ENCODE results near the gene GPR55.
"Not testable (repeated sequence)": the region's sequence is repeated elsewhere in the genome, so short reads cannot be mapped to it uniquely, and the experiment has no call there.

Gene GPR55

GRCh38 chr2:230939066-230939591 lies 14.1 kb upstream of the GPR55 start:
- Histone ChIP-seq H3K27me3 (ENCODE audit: low read depth, low read length) (no peaks in the 10 kb centered on the region), H3K27ac (ENCODE audit: low read length) (no peak overlapping the region), H3K9me3 (ENCODE audit: control insufficient read depth in 1 of 2, low read length in 2 of 2) (no peaks in the 10 kb centered on the region), H3K36me3 (ENCODE audit: control insufficient read depth in 1 of 2, insufficient read depth in 2 of 2, low read length in 2 of 2) (no peaks in the 10 kb centered on the region), H3K4me3 (ENCODE audit: low read depth in 1 of 2, low read length in 2 of 2) (no peak overlapping the region), H3K4me1 (ENCODE audit: control insufficient read depth in 1 of 2, insufficient read depth in 2 of 2, low read length in 2 of 2) (no peaks in the 10 kb centered on the region)

GRCh38 chr2:230938516-230939065 lies 13.5 kb upstream of the GPR55 start:
- Histone ChIP-seq H3K4me3 (ENCODE audit: low read depth in 1 of 2, low read length in 2 of 2) (no peak overlapping the region), H3K9me3 (ENCODE audit: control insufficient read depth in 1 of 2, low read length in 2 of 2) (no peaks in the 10 kb centered on the region), H3K27ac (ENCODE audit: low read length) (no peak overlapping the region), H3K27me3 (ENCODE audit: low read depth, low read length) (no peaks in the 10 kb centered on the region), H3K36me3 (ENCODE audit: control insufficient read depth in 1 of 2, insufficient read depth in 2 of 2, low read length in 2 of 2) (no peaks in the 10 kb centered on the region), H3K4me1 (ENCODE audit: control insufficient read depth in 1 of 2, insufficient read depth in 2 of 2, low read length in 2 of 2) (no peaks in the 10 kb centered on the region)

GRCh38 chr2:230938098-230938497 lies 13.1 kb upstream of the GPR55 start:
- H3K4me1 ChIP-seq (ENCODE audit: control insufficient read depth in 1 of 2, insufficient read depth in 2 of 2, low read length in 2 of 2), result no peaks in the 10 kb centered on the region
- no peaks in the 10 kb centered on the region for H3K36me3 ChIP-seq (ENCODE audit: control insufficient read depth in 1 of 2, insufficient read depth in 2 of 2, low read length in 2 of 2)

GRCh38 chr2:230937362-230937761 lies 12.3 kb upstream of the GPR55 start:
- H3K4me3 ChIP-seq (ENCODE audit: low read depth in 1 of 2, low read length in 2 of 2), result no peak overlapping the region
- no peak overlapping the region for H3K27ac ChIP-seq (ENCODE audit: low read length)
- H3K4me1 ChIP-seq (ENCODE audit: control insufficient read depth in 1 of 2, insufficient read depth in 2 of 2, low read length in 2 of 2), result no peaks in the 10 kb centered on the region
- no peaks in the 10 kb centered on the region for H3K9me3 ChIP-seq (ENCODE audit: control insufficient read depth in 1 of 2, low read length in 2 of 2)
- no peaks in the 10 kb centered on the region for H3K27me3 ChIP-seq (ENCODE audit: low read depth, low read length)
- no peaks in the 10 kb centered on the region for H3K36me3 ChIP-seq (ENCODE audit: control insufficient read depth in 1 of 2, insufficient read depth in 2 of 2, low read length in 2 of 2)

More at GRCh38 chr2:230938098-230938497, 13.1 kb upstream of the GPR55 start:
- Histone ChIP-seq H3K27ac (ENCODE audit: low read length) (no peak overlapping the region), H3K4me3 (ENCODE audit: low read depth in 1 of 2, low read length in 2 of 2) (no peak overlapping the region), H3K9me3 (ENCODE audit: control insufficient read depth in 1 of 2, low read length in 2 of 2) (no peaks in the 10 kb centered on the region), H3K27me3 (ENCODE audit: low read depth, low read length) (no peaks in the 10 kb centered on the region)

- H3K9me3 ChIP-seq (ENCODE audit: control insufficient read depth in 1 of 2, low read length in 2 of 2); H3K27ac ChIP-seq (ENCODE audit: low read length); H3K4me3 ChIP-seq (ENCODE audit: low read depth in 1 of 2, low read length in 2 of 2); H3K4me1 ChIP-seq (ENCODE audit: control insufficient read depth in 1 of 2, insufficient read depth in 2 of 2, low read length in 2 of 2); H3K27me3 ChIP-seq (ENCODE audit: low read depth, low read length); H3K36me3 ChIP-seq (ENCODE audit: control insufficient read depth in 1 of 2, insufficient read depth in 2 of 2, low read length in 2 of 2): not testable (repeated sequence)
Measured at GRCh38 chr2:230936243-230936642, 11.2 kb upstream of the GPR55 start.

GRCh38 chr2:230935130-230935430 lies 10.0 kb upstream of the GPR55 start:
- Histone ChIP-seq H3K9me3 (ENCODE audit: control insufficient read depth in 1 of 2, low read length in 2 of 2) (no peaks in the 10 kb centered on the region), H3K27me3 (ENCODE audit: low read depth, low read length) (no peaks in the 10 kb centered on the region), H3K27ac (ENCODE audit: low read length) (no peak overlapping the region), H3K4me3 (ENCODE audit: low read depth in 1 of 2, low read length in 2 of 2) (no peak overlapping the region), H3K36me3 (ENCODE audit: control insufficient read depth in 1 of 2, insufficient read depth in 2 of 2, low read length in 2 of 2) (no peaks in the 10 kb centered on the region), H3K4me1 (ENCODE audit: control insufficient read depth in 1 of 2, insufficient read depth in 2 of 2, low read length in 2 of 2) (no peaks in the 10 kb centered on the region)

- Histone ChIP-seq H3K27me3 (ENCODE audit: low read depth, low read length) (no peaks in the 10 kb centered on the region), H3K9me3 (ENCODE audit: control insufficient read depth in 1 of 2, low read length in 2 of 2) (no peaks in the 10 kb centered on the region), H3K4me1 (ENCODE audit: control insufficient read depth in 1 of 2, insufficient read depth in 2 of 2, low read length in 2 of 2) (no peaks in the 10 kb centered on the region), H3K4me3 (ENCODE audit: low read depth in 1 of 2, low read length in 2 of 2) (no peak overlapping the region), H3K36me3 (ENCODE audit: control insufficient read depth in 1 of 2, insufficient read depth in 2 of 2, low read length in 2 of 2) (no peaks in the 10 kb centered on the region), H3K27ac (ENCODE audit: low read length) (no peak overlapping the region)
Measured at GRCh38 chr2:230934231-230935129, 9.4 kb upstream of the GPR55 start.

GRCh38 chr2:230933521-230934180 lies 8.6 kb upstream of the GPR55 start:
- Histone ChIP-seq H3K9me3 (ENCODE audit: control insufficient read depth in 1 of 2, low read length in 2 of 2) (no peaks in the 10 kb centered on the region), H3K4me1 (ENCODE audit: control insufficient read depth in 1 of 2, insufficient read depth in 2 of 2, low read length in 2 of 2) (no peaks in the 10 kb centered on the region), H3K27me3 (ENCODE audit: low read depth, low read length) (no peaks in the 10 kb centered on the region), H3K27ac (ENCODE audit: low read length) (no peak overlapping the region), H3K4me3 (ENCODE audit: low read depth in 1 of 2, low read length in 2 of 2) (no peak overlapping the region), H3K36me3 (ENCODE audit: control insufficient read depth in 1 of 2, insufficient read depth in 2 of 2, low read length in 2 of 2) (no peaks in the 10 kb centered on the region)

- no peaks in the 10 kb centered on the region for H3K4me1 ChIP-seq (ENCODE audit: control insufficient read depth in 1 of 2, insufficient read depth in 2 of 2, low read length in 2 of 2)
- no peak overlapping the region for H3K4me3 ChIP-seq (ENCODE audit: low read depth in 1 of 2, low read length in 2 of 2)
- H3K27ac ChIP-seq (ENCODE audit: low read length), result no peak overlapping the region
- H3K27me3 ChIP-seq (ENCODE audit: low read depth, low read length), result no peaks in the 10 kb centered on the region
- no peaks in the 10 kb centered on the region for H3K36me3 ChIP-seq (ENCODE audit: control insufficient read depth in 1 of 2, insufficient read depth in 2 of 2, low read length in 2 of 2)
- H3K9me3 ChIP-seq (ENCODE audit: control insufficient read depth in 1 of 2, low read length in 2 of 2), result no peaks in the 10 kb centered on the region
Measured at GRCh38 chr2:230932556-230933511, 7.8 kb upstream of the GPR55 start.

- Histone ChIP-seq H3K4me1 (ENCODE audit: control insufficient read depth in 1 of 2, insufficient read depth in 2 of 2, low read length in 2 of 2) (no peaks in the 10 kb centered on the region), H3K36me3 (ENCODE audit: control insufficient read depth in 1 of 2, insufficient read depth in 2 of 2, low read length in 2 of 2) (no peaks in the 10 kb centered on the region), H3K9me3 (ENCODE audit: control insufficient read depth in 1 of 2, low read length in 2 of 2) (no peaks in the 10 kb centered on the region), H3K4me3 (ENCODE audit: low read depth in 1 of 2, low read length in 2 of 2) (no peak overlapping the region), H3K27me3 (ENCODE audit: low read depth, low read length) (no peaks in the 10 kb centered on the region), H3K27ac (ENCODE audit: low read length) (no peak overlapping the region)
Measured at GRCh38 chr2:230931556-230932231, 6.7 kb upstream of the GPR55 start.
